ENCODE results near the gene FAM149A.

FAM149A gene

DNA sequence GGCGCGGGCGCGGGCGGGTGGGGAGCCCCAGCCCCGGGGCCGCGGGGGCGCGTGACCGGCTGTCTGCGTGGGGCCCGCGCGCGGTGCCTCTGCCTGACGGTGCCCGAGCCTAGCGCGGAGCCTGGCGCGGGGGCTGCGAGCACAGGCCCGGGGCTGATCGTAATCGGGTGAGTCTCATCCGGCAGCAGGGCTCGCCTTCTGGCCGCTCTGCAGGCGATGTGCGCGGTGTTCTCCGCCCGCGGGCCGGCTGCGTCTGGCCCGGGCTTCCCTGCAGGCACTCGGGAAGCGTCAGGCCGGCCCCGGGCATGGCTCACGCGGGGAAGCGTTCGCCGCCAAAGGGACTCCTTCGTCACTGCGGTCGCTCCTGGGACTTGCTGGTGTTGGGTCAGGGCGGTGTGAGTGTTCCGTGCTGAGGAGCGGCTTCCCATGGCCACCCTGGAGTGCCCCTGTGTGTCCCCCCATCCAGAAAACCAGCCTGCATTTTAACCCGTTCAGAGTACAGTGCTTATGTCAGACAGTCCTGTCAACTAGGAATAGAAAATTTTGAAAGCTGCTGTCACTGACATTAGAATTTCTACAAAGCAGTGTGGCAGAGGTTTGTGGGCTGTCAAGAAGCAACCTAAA is 40.6 kb downstream of the FAM149A start:
- H3K27ac ChIP-seq = no peak overlapping the region
- H3K27me3 ChIP-seq = peaks cover 32 to 46% (median 41%) of the 10 kb centered on the region in 11 experiments
- 0 out of 20 replicates have a peak, but pooled peaks cover 0 to 5% (median 0%) of the 10 kb centered on the region in 10 experiments for H3K4me1 ChIP-seq
- H3K36me3 ChIP-seq = no peaks in the 10 kb centered on the region
- no peak for TF ChIP-seq Cebpa-rat (IDR thresholded peaks at IDR 0.05)
- H4K20me1 ChIP-seq = no peaks in the 10 kb centered on the region; a peak in 1 of 22 replicates
- peak overlapping the region; percentile 62 to 83 (median 78) for H3K4me2 ChIP-seq
- H3K9ac ChIP-seq = peak overlapping the region in 8 of 11 experiments; percentile 7 to 55 (median 35); a peak in 9 of 22 replicates
- H3K4me3 ChIP-seq = peak overlapping the region; percentile 51 to 69 (median 58)
- H3K9me3 ChIP-seq (replicated peaks in 1 of 11) = peaks cover 0 to 10% (median 0%) of the 10 kb centered on the region in 11 experiments; a peak in 3 of 22 replicates

DNA sequence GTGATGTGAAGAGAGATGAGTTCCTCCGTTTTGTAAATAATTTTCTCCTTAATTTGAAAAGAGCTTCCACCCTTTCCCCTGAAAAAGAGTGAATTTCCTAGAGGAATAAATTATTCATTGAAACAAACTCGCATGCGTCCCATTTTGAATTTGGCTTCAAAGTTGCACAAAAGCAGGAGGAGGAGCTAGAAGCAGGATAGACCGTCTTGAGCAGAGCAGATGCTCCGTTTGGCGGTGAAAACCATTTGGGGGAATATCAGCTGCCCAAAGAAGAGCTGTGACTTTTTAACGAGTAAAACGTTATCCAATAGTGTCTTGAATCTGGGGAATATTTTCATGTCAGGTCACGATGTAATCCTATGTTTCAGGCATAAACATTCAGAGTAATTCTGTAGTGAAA is 42.0 kb downstream of the FAM149A start:
- peaks cover 32 to 46% (median 41%) of the 10 kb centered on the region in 11 experiments for H3K27me3 ChIP-seq
- no peak overlapping the region for H3K9ac ChIP-seq
- no peak overlapping the region for H3K4me3 ChIP-seq
- 0 out of 20 replicates have a peak, but pooled peaks cover 0 to 5% (median 0%) of the 10 kb centered on the region in 10 experiments for H3K4me1 ChIP-seq
- TF ChIP-seq Cebpa-rat (IDR thresholded peaks at IDR 0.05) = no peak
- H4K20me1 ChIP-seq = no peaks in the 10 kb centered on the region; a peak in 1 of 22 replicates
- no peak overlapping the region for H3K4me2 ChIP-seq
- H3K27ac ChIP-seq = no peak overlapping the region
- H3K9me3 ChIP-seq (replicated peaks in 1 of 11) = peaks cover 0 to 10% (median 0%) of the 10 kb centered on the region in 11 experiments; a peak in 3 of 22 replicates
- H3K36me3 ChIP-seq = no peaks in the 10 kb centered on the region

DNA sequence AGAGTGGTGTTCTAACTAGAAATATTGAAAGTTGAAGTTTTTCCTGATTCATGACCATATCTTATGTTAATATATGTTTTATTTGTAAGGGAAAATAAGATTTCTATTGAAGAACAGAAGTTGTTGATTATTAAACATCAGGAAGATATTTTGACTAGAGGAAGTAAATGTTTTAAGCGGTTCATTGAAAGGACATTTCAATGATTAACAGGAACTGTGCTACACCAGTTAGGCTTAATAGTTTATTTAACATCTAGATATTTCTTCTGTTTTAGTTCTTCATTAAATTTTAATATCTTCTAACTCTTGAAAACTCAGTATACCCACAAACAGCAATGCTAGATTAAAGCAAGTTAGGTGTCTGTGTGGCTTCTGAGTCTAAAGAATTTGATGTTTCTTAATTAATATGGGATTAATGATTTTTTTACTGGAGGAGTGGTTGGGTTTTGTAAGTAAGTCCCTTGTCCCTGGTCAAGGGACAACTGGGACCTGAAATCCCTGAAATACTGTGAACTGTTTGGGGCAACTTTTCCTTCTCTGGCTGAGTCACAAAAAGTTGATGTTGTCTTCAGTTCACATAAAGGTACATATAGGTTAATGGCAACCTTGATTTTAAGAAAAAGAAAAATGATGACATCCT is 44.0 kb downstream of the FAM149A start:
- Histone ChIP-seq H3K27ac (no peak overlapping the region), H3K4me1 (0 out of 20 replicates have a peak, but pooled peaks cover 0 to 5% (median 0%) of the 10 kb centered on the region in 10 experiments), H3K9ac (no peak overlapping the region), H3K4me3 (no peak overlapping the region), H3K4me2 (no peak overlapping the region), H3K36me3 (no peaks in the 10 kb centered on the region), H3K9me3 (replicated peaks in 1 of 11) (peaks cover 0 to 10% (median 0%) of the 10 kb centered on the region in 11 experiments; a peak in 3 of 22 replicates), H3K27me3 (peaks cover 32 to 41% (median 39%) of the 10 kb centered on the region in 11 experiments), H4K20me1 (no peaks in the 10 kb centered on the region)
- TF ChIP-seq Cebpa-rat (IDR thresholded peaks at IDR 0.05) = no peak

DNA sequence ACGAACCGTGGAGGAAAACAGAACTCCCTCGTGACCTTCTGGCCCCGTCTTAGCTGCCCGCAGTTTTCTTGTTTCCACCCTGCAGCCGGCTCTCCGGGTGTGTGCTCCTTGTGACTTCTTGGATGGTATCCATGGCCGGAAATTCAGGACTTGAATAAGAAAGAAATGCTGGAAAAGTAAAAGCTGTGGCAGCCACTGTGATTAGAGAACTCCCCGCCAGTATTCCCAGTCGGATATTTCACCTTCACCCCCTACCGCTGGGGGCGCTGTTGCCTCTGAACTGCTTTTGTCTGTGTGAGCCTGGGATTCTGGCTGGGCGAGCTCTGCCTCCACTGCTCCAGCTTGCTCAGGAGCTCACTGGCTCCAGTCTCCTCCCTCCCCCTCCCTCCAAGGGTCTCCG is 45.4 kb downstream of the FAM149A start:
- no peak overlapping the region for H3K4me3 ChIP-seq
- no peaks in the 10 kb centered on the region for H3K4me1 ChIP-seq
- no peak overlapping the region for H3K27ac ChIP-seq
- H3K4me2 ChIP-seq = no peak overlapping the region
- TF ChIP-seq Cebpa-rat (IDR thresholded peaks at IDR 0.05) = no peak
- H4K20me1 ChIP-seq = no peaks in the 10 kb centered on the region
- H3K27me3 ChIP-seq = peaks cover 22 to 28% (median 25%) of the 10 kb centered on the region in 11 experiments
- no peaks in the 10 kb centered on the region for H3K36me3 ChIP-seq
- peaks cover 0 to 11% (median 3%) of the 10 kb centered on the region in 11 experiments; a peak in 10 of 22 replicates for H3K9me3 ChIP-seq (replicated peaks in 1 of 11)
- H3K9ac ChIP-seq = no peak overlapping the region

DNA sequence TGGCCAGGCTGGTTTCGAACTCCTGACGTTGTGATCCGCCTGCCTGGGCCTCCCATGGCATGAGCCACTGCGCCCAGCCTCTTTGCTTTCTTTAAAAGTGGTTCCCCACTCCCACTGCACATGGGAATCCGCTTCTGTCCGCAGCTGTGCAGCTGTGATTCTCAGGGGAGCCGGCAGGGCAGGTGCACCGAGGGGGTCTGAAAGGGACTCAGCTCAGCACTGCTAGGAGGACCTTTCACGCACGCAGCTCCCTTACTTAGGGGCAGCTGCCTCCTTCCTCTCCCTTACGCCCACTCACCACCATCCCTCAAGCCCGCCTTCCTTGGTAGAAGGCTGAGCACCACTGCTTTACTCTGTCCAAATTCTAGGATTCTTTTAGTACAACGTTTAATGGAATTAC is 46.4 kb downstream of the FAM149A start:
- H3K36me3 ChIP-seq = no peaks in the 10 kb centered on the region
- peaks cover 12 to 17% (median 14%) of the 10 kb centered on the region in 11 experiments for H3K27me3 ChIP-seq
- no peaks in the 10 kb centered on the region for H4K20me1 ChIP-seq
- no peak overlapping the region for H3K4me3 ChIP-seq
- H3K4me1 ChIP-seq = no peaks in the 10 kb centered on the region
- no peak for TF ChIP-seq Cebpa-rat (IDR thresholded peaks at IDR 0.05)
- peaks cover 0 to 13% (median 8%) of the 10 kb centered on the region in 11 experiments; a peak in 8 of 22 replicates for H3K9me3 ChIP-seq (replicated peaks in 1 of 11)
- no peak overlapping the region for H3K27ac ChIP-seq
- no peak overlapping the region for H3K9ac ChIP-seq
- H3K4me2 ChIP-seq = no peak overlapping the region

DNA sequence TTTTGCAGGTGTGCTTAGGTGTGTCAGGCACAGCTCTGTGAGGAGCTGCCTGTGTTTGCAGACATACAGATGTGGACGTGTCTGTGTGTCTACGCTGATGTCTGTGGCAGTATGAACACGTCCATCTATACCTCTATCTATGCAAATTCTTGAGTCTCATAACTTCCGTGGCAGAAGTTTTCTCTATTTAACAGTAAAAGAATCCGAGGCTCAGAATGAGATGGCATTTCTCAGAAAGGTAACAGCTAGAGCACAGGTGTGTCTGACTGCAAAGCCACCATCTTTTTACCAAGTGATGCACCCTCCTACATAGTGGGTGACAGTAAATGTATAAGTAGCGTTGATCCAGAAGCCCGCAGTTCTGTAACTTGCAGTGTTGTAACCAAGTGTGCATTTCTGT is 47.0 kb downstream of the FAM149A start:
- Histone ChIP-seq H3K9me3 (replicated peaks in 1 of 11) (peaks cover 0 to 13% (median 8%) of the 10 kb centered on the region in 11 experiments; a peak in 8 of 22 replicates), H3K4me1 (no peaks in the 10 kb centered on the region), H4K20me1 (no peaks in the 10 kb centered on the region), H3K36me3 (no peaks in the 10 kb centered on the region), H3K4me3 (no peak overlapping the region), H3K27me3 (peaks cover 6 to 11% (median 8%) of the 10 kb centered on the region in 11 experiments), H3K4me2 (no peak overlapping the region), H3K9ac (no peak overlapping the region), H3K27ac (no peak overlapping the region)
- TF ChIP-seq Cebpa-rat (IDR thresholded peaks at IDR 0.05) = no peak

DNA sequence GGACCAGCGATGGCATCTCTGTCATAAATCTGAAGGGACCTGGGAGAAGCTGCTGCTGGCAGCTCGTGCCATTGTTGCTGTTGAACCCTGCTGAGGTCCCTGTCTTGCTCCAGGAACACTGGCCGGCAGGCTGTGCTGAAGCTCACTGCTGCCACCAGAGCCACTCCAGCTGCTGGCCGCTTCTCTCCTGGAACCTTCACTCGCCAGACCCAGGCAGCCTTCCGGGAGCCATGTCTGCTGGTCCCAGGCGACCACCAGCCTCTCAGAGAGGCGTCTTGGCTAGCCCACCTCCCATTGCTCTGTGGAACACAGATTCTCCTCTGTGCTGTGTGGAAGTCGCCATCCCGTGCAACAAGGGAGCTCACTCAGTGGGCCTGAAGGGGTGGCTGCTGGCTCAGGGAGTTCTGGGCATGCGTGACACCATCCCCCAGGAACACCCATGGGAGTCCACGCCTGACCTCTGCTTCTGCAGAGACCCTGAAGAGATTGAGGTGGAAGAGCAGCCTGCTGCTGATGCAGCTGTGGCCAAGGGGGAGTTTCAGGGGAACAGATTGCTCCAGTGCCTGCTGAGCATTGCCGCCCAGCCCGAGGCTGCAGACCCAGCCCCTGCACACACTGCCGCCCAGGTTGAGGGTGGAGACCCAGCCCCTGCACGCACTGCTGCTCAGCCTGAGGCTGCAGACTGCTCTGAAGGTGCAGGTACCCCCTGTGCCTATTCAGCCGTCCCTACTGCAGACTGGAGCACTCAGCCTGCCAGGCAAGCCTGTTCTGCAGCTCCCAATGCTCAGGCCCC is 53.7 kb downstream of the FAM149A start:
- Histone ChIP-seq H3K27me3 (no peaks in the 10 kb centered on the region), H3K36me3 (no peaks in the 10 kb centered on the region), H4K20me1 (no peaks in the 10 kb centered on the region), H3K4me3 (no peak overlapping the region), H3K9me3 (replicated peaks in 1 of 11) (peaks cover 0 to 13% (median 8%) of the 10 kb centered on the region in 11 experiments; a peak in 8 of 22 replicates), H3K4me2 (no peak overlapping the region), H3K9ac (no peak overlapping the region), H3K4me1 (peaks cover 0 to 7% (median 0%) of the 10 kb centered on the region in 10 experiments; a peak in 2 of 20 replicates), H3K27ac (no peak overlapping the region)
- TF ChIP-seq Cebpa-rat (IDR thresholded peaks at IDR 0.05) = no peak

DNA sequence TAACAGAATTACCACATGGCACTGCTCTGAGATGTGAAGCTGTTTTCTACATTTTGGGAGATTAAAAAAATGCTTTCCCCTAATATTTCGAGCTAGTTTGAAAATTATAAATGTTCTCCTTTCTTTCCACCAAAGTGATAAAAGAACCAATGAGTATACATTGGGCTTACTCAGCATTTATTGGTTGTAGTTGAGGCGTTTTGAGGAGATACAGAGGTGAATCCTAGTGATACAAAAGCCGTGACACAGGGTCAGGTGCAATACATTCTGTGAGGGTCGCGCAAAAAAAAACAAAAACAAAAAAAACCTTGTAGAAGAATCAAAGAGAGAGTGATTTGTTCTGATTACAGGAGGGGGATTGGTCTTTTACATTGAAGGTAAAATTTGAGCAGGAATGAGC is 54.5 kb downstream of the FAM149A start:
- Histone ChIP-seq H3K27ac (no peak overlapping the region), H4K20me1 (no peaks in the 10 kb centered on the region), H3K4me3 (no peak overlapping the region), H3K4me1 (peaks cover 0 to 7% (median 0%) of the 10 kb centered on the region in 10 experiments; a peak in 2 of 20 replicates), H3K4me2 (no peak overlapping the region), H3K9ac (no peak overlapping the region), H3K9me3 (replicated peaks in 1 of 11) (peaks cover 0 to 11% (median 8%) of the 10 kb centered on the region in 11 experiments; a peak in 8 of 22 replicates), H3K36me3 (no peaks in the 10 kb centered on the region), H3K27me3 (no peaks in the 10 kb centered on the region)
- no peak for TF ChIP-seq Cebpa-rat (IDR thresholded peaks at IDR 0.05)

DNA sequence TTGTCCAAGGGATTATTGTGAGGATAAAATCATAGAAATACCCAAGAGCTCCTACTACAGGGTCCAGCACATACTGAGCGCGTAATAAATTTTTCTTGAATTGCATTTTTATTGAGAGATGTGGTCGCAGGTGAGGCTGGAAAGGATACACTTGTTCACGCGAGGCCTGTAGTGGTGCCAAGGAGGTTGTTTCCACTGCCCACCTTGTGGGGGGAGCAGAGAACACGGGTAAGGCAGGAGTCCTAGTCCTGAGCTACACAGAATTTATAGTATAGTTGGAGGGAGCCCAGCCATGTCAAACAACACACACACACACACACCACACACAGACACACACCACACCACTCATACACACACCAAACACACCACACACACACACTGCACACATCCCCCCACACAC is 55.1 kb downstream of the FAM149A start:
- H3K4me1 ChIP-seq = peaks cover 0 to 7% (median 0%) of the 10 kb centered on the region in 10 experiments; a peak in 2 of 20 replicates
- no peaks in the 10 kb centered on the region for H4K20me1 ChIP-seq
- no peaks in the 10 kb centered on the region for H3K36me3 ChIP-seq
- H3K4me3 ChIP-seq = no peak overlapping the region
- no peak overlapping the region for H3K27ac ChIP-seq
- no peak overlapping the region for H3K9ac ChIP-seq
- no peak overlapping the region for H3K4me2 ChIP-seq
- TF ChIP-seq Cebpa-rat (IDR thresholded peaks at IDR 0.05) = no peak
- no peaks in the 10 kb centered on the region for H3K27me3 ChIP-seq
- H3K9me3 ChIP-seq (replicated peaks in 1 of 11) = peaks cover 0 to 9% (median 3%) of the 10 kb centered on the region in 11 experiments; a peak in 8 of 22 replicates
